Vagina (tissue), 2 donors: Measurements from ENCODE around the gene ZNF474. TPM values are rescaled to one million over a fixed set of nuclear protein-coding genes. Genes with fewer than 3 reads are reported as not detected.

Experiments used
- DNase-seq, 2 donors: peaks; one replicate each; pipeline ENCODE4 v3.0.0-alpha.2; 2017; ENCODE audit errors: extremely low spot score in 2 of 2
- H3K27ac ChIP-seq: fragments of 200-600 bp; sonication (generic); one replicate; pipeline ENCODE4 v1.5.1; 2019
- H3K27me3 ChIP-seq: fragments of 200-600 bp; sonication (generic); one replicate; pipeline ENCODE4 v1.5.1; 2019
- H3K36me3 ChIP-seq, 2 donors: fragments of 200-600 bp; sonication (generic); one replicate each; pipeline ENCODE4 v1.5.1; 2017 to 2019
- H3K4me1 ChIP-seq: fragments of 200-600 bp; sonication (generic); one replicate; pipeline ENCODE4 v1.5.1; 2019
- H3K4me3 ChIP-seq, 2 donors: fragments of 200-600 bp; sonication (generic); 1 replicate in 1 of 2; 2 replicates in 1 of 2; pipeline ENCODE4 v1.5.1; 2016 to 2019
- H3K9me3 ChIP-seq: fragments of 200-600 bp; sonication (generic); one replicate; pipeline ENCODE4 v1.5.1; 2019
- POLR2A ChIP-seq, 2 donors: fragments of 450-650 bp; IDR thresholded peaks; one replicate each; pipeline ENCODE4 v1.6.1; 2017; ENCODE audit warnings: antibody characterized with exemption in 2 of 2, mild to moderate bottlenecking in 2 of 2, moderate library complexity in 2 of 2
- POLR2AphosphoS5 ChIP-seq, 2 donors: sonication (generic); formaldehyde crosslinking; IDR thresholded peaks; one replicate each; pipeline ENCODE4 v1.9.0; 2017; ENCODE audit warnings: antibody characterized with exemption in 2 of 2, mild to moderate bottlenecking in 2 of 2, low read depth in 1 of 2; ENCODE audit not compliant: insufficient read depth in 1 of 2
- intact Hi-C: fragments of 100-400 bp; cut with DNase I; formaldehyde crosslinking; loops from one replicate; pipeline ENCODE4 v1.15.1; 2023
- total RNA-seq: library from RNA; depleted of rRNA; stranded (reverse); fragments of >200 nt; gene quantifications from one replicate; pipeline ENCODE4 v1.2.3, GENCODE V29; 2016
- TF ChIP-seq, protein P1 (sequence below), 3 experiments: fragments of 450-650 bp in 2 of 3; fragments of 200-600 bp in 1 of 3; sonication (generic) in 1 of 3; IDR thresholded peaks; one replicate each; pipeline ENCODE4 v1.5.1; 2017 to 2019; ENCODE audit warnings: antibody characterized with exemption in 3 of 3, mild to moderate bottlenecking in 2 of 3, moderate library complexity in 2 of 3

Gene ZNF474
- total RNA-seq, 1 donor from 2014 or later, result 0.49 TPM

DNA sequence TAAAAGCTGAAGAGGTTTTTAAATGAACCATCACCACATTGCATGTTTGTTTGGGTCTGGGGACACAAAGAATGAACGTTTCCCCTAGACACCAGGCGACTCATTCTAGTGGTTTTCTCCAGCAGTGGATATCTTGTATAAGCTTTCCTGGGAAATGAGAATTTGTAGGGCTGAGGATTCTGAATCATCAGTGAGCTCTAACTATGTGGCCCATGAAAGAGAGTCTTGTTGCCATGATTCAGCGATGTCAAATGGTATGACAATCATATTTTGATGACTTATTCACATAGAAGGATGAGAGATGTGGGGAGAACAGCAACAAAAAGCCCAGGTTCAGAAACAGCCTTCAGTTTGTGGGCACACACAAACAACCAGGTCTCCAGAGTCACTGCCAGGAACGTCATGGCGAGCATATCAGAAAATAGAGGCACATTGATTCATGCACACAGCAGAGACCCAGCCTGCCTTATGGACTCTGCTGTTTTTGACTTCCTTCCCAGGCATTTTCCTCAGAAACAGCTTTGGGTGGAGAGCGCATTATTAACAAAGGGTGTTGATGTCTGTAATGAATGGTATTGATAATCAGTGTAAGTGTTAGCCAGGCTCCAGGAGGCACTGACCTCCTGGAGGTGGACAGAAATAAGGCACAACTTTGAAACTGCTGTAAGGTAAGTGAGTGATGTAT is 13.3 kb downstream of the ZNF474 start:
- intact Hi-C loops, result no loop called here
- no peaks in the 10 kb centered on the region for H3K4me1 ChIP-seq
- DNase-seq, result no peak

DNA sequence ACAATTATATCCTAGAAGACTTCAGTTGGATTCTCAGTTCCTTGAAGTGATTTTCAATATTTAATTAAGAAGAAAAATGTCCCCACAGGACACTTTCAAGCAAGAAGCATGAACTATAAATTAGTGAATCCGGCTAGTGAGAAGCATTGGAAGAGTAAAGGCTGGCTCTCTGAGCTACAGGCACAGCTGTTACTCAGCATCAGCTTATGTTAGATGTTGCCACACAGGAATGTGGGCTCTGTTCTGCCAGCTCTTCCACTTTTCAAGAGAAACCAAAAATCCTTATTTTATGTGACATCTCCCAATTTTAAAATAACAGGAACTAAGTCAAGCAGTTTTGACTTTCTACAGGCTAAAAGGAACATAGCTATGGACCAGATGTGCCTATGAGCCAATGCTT is 14.9 kb downstream of the ZNF474 start:
- Histone ChIP-seq H3K27me3 (no peaks in the 10 kb centered on the region), H3K36me3 (no peaks in the 10 kb centered on the region), H3K4me3 (no peak overlapping the region), H3K4me1 (no peaks in the 10 kb centered on the region), H3K9me3 (no peaks in the 10 kb centered on the region), H3K27ac (no peak overlapping the region)
- intact Hi-C loops, result no loop called here
- TF ChIP-seq POLR2AphosphoS5 (IDR thresholded peaks at IDR 0.05; ENCODE audit: insufficient read depth in 1 of 2, low read depth in 1 of 2) (no peak), POLR2A (IDR thresholded peaks at IDR 0.05) (no peak)
- TF ChIP-seq, protein P1, sequence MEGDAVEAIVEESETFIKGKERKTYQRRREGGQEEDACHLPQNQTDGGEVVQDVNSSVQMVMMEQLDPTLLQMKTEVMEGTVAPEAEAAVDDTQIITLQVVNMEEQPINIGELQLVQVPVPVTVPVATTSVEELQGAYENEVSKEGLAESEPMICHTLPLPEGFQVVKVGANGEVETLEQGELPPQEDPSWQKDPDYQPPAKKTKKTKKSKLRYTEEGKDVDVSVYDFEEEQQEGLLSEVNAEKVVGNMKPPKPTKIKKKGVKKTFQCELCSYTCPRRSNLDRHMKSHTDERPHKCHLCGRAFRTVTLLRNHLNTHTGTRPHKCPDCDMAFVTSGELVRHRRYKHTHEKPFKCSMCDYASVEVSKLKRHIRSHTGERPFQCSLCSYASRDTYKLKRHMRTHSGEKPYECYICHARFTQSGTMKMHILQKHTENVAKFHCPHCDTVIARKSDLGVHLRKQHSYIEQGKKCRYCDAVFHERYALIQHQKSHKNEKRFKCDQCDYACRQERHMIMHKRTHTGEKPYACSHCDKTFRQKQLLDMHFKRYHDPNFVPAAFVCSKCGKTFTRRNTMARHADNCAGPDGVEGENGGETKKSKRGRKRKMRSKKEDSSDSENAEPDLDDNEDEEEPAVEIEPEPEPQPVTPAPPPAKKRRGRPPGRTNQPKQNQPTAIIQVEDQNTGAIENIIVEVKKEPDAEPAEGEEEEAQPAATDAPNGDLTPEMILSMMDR (IDR thresholded peaks at IDR 0.05), result no peak
- DNase-seq, result no peak

More for the DNA sequence above, 13.3 kb downstream of the ZNF474 start:
- Histone ChIP-seq H3K36me3 (no peaks in the 10 kb centered on the region), H3K27me3 (no peaks in the 10 kb centered on the region), H3K27ac (no peak overlapping the region), H3K4me3 (no peak overlapping the region), H3K9me3 (no peaks in the 10 kb centered on the region)
- TF ChIP-seq POLR2AphosphoS5 (IDR thresholded peaks at IDR 0.05; ENCODE audit: insufficient read depth in 1 of 2, low read depth in 1 of 2) (no peak), POLR2A (IDR thresholded peaks at IDR 0.05) (no peak)
- TF ChIP-seq, protein P1 (IDR thresholded peaks at IDR 0.05), result no peak

DNA sequence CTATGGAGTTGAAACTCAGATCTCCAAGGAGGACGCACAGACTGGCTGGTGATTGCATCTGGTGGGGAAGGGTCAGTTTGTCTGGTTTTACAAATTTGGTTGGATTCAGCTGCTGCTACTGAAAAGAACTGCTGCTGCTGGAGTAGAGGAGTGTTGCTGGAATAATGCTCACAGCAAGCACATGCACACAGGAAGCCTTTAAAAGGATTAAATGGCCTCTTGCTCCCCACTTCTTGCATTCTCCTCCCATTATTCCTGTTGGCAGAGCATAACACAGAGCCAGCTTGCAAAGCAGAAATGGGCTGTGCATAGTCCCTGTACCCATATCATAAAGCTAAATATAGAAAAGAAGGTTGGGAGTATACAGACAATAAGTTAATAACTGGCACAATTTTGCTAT is 16.6 kb downstream of the ZNF474 start:
- intact Hi-C loops, result no loop called here
- H3K9me3 ChIP-seq, result no peaks in the 10 kb centered on the region
- no peak overlapping the region for H3K27ac ChIP-seq
- no peaks in the 10 kb centered on the region for H3K27me3 ChIP-seq
- no peak for DNase-seq
- H3K4me3 ChIP-seq, result no peak overlapping the region
- H3K36me3 ChIP-seq, result no peaks in the 10 kb centered on the region
- no peaks in the 10 kb centered on the region for H3K4me1 ChIP-seq
- TF ChIP-seq POLR2AphosphoS5 (IDR thresholded peaks at IDR 0.05; ENCODE audit: insufficient read depth in 1 of 2, low read depth in 1 of 2) (no peak), POLR2A (IDR thresholded peaks at IDR 0.05) (no peak)
- TF ChIP-seq, protein P1 (IDR thresholded peaks at IDR 0.05), result no peak

DNA sequence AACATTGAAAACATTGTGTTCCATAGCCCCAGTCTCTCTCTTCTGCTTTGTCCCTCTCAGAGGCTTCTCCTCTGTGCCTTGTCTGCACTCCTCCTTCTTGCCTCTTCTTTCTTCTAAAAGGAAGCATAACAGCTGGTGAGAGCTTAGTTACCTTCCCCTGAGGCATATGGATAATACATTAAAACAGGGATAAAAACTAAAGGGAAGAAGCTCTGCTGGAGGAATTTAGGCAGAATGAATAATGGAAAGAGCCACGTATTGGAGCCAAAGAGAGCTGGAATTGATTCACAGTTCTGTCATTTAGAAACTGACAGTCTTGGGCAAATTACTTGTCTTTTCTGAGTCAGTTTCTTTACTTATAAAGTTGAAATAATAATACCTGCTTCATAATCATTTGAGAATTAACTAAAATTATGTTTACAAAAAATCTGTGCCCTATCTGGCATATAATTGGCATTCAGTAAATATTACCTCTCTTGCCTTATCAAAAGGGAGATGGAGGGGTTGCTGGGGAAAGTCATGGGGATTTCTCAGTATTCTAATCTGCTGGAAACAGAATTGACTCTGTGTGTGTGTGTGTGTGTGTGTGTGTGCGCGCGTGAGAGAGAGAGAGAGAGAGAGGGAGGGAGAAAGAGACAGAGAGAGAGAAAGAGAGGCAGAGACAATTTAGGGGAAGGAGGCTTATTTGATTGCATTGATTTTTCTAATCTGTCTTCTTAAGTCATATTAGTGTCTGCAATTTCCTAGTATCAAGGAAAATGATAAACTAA is 20.2 kb downstream of the ZNF474 start:
- H3K4me1 ChIP-seq, result no peaks in the 10 kb centered on the region
- no peaks in the 10 kb centered on the region for H3K9me3 ChIP-seq
- TF ChIP-seq POLR2A (IDR thresholded peaks at IDR 0.05) (no peak), POLR2AphosphoS5 (IDR thresholded peaks at IDR 0.05; ENCODE audit: insufficient read depth in 1 of 2, low read depth in 1 of 2) (no peak)
- TF ChIP-seq, protein P1 (IDR thresholded peaks at IDR 0.05), result no peak
- intact Hi-C loops, result no loop called here
- no peak overlapping the region for H3K27ac ChIP-seq
- no peaks in the 10 kb centered on the region for H3K36me3 ChIP-seq
- no peak overlapping the region for H3K4me3 ChIP-seq
- DNase-seq, result no peak
- no peaks in the 10 kb centered on the region for H3K27me3 ChIP-seq

DNA sequence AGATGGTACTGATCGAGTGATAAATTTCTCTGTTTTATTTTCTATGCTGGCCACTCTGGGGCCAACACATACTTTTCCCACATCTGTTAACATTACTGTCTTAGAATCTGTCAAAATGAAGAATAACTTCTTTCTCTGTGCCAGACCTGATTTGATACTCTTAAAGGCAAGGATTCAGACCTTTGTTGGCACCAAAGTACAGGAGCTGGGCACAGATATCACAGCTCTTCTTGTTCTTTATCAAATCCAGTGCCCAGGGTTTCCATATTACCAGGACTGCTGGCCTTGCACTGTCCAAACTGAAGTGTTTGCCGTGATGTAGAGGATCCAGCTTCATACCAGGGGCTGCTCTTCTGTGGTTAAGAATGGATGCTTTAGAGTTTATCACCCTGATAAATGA is 20.9 kb downstream of the ZNF474 start:
- intact Hi-C loops, result no loop called here

More for the DNA sequence above, 20.9 kb downstream of the ZNF474 start:
- H3K9me3 ChIP-seq, result no peaks in the 10 kb centered on the region
- no peaks in the 10 kb centered on the region for H3K36me3 ChIP-seq
- no peaks in the 10 kb centered on the region for H3K27me3 ChIP-seq
- TF ChIP-seq, protein P1 (IDR thresholded peaks at IDR 0.05), result no peak
- TF ChIP-seq POLR2AphosphoS5 (IDR thresholded peaks at IDR 0.05; ENCODE audit: insufficient read depth in 1 of 2, low read depth in 1 of 2) (no peak), POLR2A (IDR thresholded peaks at IDR 0.05) (no peak)
- no peak for DNase-seq
- no peak overlapping the region for H3K27ac ChIP-seq
- H3K4me3 ChIP-seq, result no peak overlapping the region
- H3K4me1 ChIP-seq, result no peaks in the 10 kb centered on the region
